ENCODE measurements around the gene PPM1M. TPM values are rescaled to one million over a fixed set of nuclear protein-coding genes. Genes with fewer than 3 reads are reported as not detected.

PPM1M gene
- total and polyA plus RNA-seq, 7 donors = 2.1 to 7.5 (median 3.0) TPM

- peak; percentile 23 for TF ChIP-seq CTCF (IDR thresholded peaks at IDR 0.05)
- Histone ChIP-seq H3K4me1 (peaks cover 36% of the 10 kb centered on the region), H3K9me3 (no peaks in the 10 kb centered on the region), H3K4me3 (peak within 1 kb of the TSS; percentile 100), H3K27ac (peak within 1 kb of the TSS; percentile 87), H3K36me3 (ENCODE audit: insufficient read depth in 1 of 2, low read depth in 1 of 2) (peaks cover 0 to 41% of the 10 kb centered on the region in 2 donors), H3K27me3 (ENCODE audit: insufficient read depth in 3 of 3, low read length in 2 of 3) (no peaks in the 10 kb centered on the region)
- DNase-seq (peak; percentile 93 to 96), ATAC-seq (peak; percentile 87 to 95 (median 88))
- WGBS, 3 donors = 0 to 1% (median 0%) methylated on average over 55 to 71 of the region's 71 CpGs
- intact Hi-C loops (cut with DNase I) = loop anchor here in 1 of 2 donors (5.0 kb wide), 1 partner anchor 41 kb away; no protein-coding TSS in a partner anchor
These were observed 47.5 kb upstream of the PPM1M start, which contains the start of gene ALAS1 for GRCh38 chr3:52197842-52198625. ALAS1 (plus strand) TSS chr3:52198160; CDS start chr3:52199242, 1,082 bp downstream.

GRCh38 chr3:52198643-52199608 is 46.6 kb upstream of the PPM1M start:
- ATAC-seq (no peak), DNase-seq (no peak)
- intact Hi-C loops (cut with DNase I) = loop anchor here in 1 of 2 donors (5.0 kb wide), 1 partner anchor 42 kb away; no protein-coding TSS in a partner anchor
- H3K4me3 ChIP-seq = peak overlapping the region; percentile 100
- H3K4me1 ChIP-seq = peaks cover 36% of the 10 kb centered on the region
- H3K27me3 ChIP-seq (ENCODE audit: insufficient read depth in 3 of 3, low read length in 2 of 3) = no peaks in the 10 kb centered on the region
- 33 to 39% (median 34%) methylated on average over 14 of the region's 14 CpGs for WGBS, 3 donors
- TF ChIP-seq CTCF (IDR thresholded peaks at IDR 0.05) = no peak
- peak overlapping the region; percentile 87 for H3K27ac ChIP-seq
- no peaks in the 10 kb centered on the region for H3K9me3 ChIP-seq
- peaks cover 3 to 49% of the 10 kb centered on the region in 2 donors for H3K36me3 ChIP-seq (ENCODE audit: insufficient read depth in 1 of 2, low read depth in 1 of 2)

GRCh38 chr3:52200981-52201679 is 44.4 kb upstream of the PPM1M start:
- DNase-seq (no peak), ATAC-seq (no peak)
- Histone ChIP-seq H3K4me3 (no peak overlapping the region), H3K27ac (no peak overlapping the region), H3K9me3 (no peaks in the 10 kb centered on the region), H3K36me3 (ENCODE audit: insufficient read depth in 1 of 2, low read depth in 1 of 2) (peaks cover 11 to 72% of the 10 kb centered on the region in 2 donors), H3K27me3 (ENCODE audit: insufficient read depth in 3 of 3, low read length in 2 of 3) (no peaks in the 10 kb centered on the region), H3K4me1 (peaks cover 42% of the 10 kb centered on the region)
- 93 to 96% (median 95%) methylated on average over 5 of the region's 5 CpGs for WGBS, 3 donors
- intact Hi-C loops (cut with DNase I) = no loop called here
- TF ChIP-seq CTCF (IDR thresholded peaks at IDR 0.05) = no peak

GRCh38 chr3:52202384-52203077 is 43.0 kb upstream of the PPM1M start:
- H3K4me3 ChIP-seq = no peak overlapping the region
- H3K9me3 ChIP-seq = no peaks in the 10 kb centered on the region
- intact Hi-C loops (cut with DNase I) = no loop called here
- WGBS, 3 donors = 76 to 83% (median 80%) methylated on average over 4 of the region's 4 CpGs
- H3K27ac ChIP-seq = no peak overlapping the region
- peaks cover 11 to 86% of the 10 kb centered on the region in 2 donors for H3K36me3 ChIP-seq (ENCODE audit: insufficient read depth in 1 of 2, low read depth in 1 of 2)
- ATAC-seq = no peak
- peaks cover 34% of the 10 kb centered on the region for H3K4me1 ChIP-seq
- no peak for DNase-seq
- TF ChIP-seq CTCF (IDR thresholded peaks at IDR 0.05) = no peak
- no peaks in the 10 kb centered on the region for H3K27me3 ChIP-seq (ENCODE audit: insufficient read depth in 3 of 3, low read length in 2 of 3)
